Loucy (cell line): ENCODE data around the gene COL5A1.

Experiments used
- H2AFZ ChIP-seq: fragments of 200-600 bp; sonication (generic); 2 replicates; pipeline ENCODE4 v1.6.0; 2016; ENCODE audit warnings: antibody characterized with exemption, mild to moderate bottlenecking, low read length, moderate library complexity
- H3F3A ChIP-seq: fragments of 200-600 bp; 2 replicates; pipeline ENCODE4 v1.6.0; 2016; ENCODE audit warnings: antibody characterized with exemption, low read depth, mild to moderate bottlenecking
- H3K27me3 ChIP-seq: fragments of 200-600 bp; sonication (generic); 2 replicates; pipeline ENCODE4 v1.6.1; 2014; ENCODE audit warnings: low read length, mild to moderate bottlenecking; ENCODE audit not compliant: insufficient read depth, poor library complexity, severe bottlenecking
- H3K36me3 ChIP-seq: fragments of 200-600 bp; sonication (generic); 2 replicates; pipeline ENCODE4 v1.6.1; 2016; ENCODE audit warnings: low read length; ENCODE audit not compliant: insufficient read depth
- H3K4me1 ChIP-seq: fragments of 200-600 bp; sonication (generic); 2 replicates; pipeline ENCODE4 v1.5.1; 2014; ENCODE audit warnings: low read length, mild to moderate bottlenecking; ENCODE audit not compliant: insufficient read depth, poor library complexity, severe bottlenecking
- H3K4me2 ChIP-seq: fragments of 200-600 bp; sonication (generic); 2 replicates; pipeline ENCODE4 v1.6.0; 2014; ENCODE audit warnings: antibody characterized with exemption, low read length, low read depth, mild to moderate bottlenecking; ENCODE audit not compliant: poor library complexity, severe bottlenecking
- H3K4me3 ChIP-seq: fragments of 200-600 bp; sonication (generic); 2 replicates; pipeline ENCODE4 v1.5.1; 2014; ENCODE audit warnings: low read length, mild to moderate bottlenecking, mixed read lengths; ENCODE audit not compliant: poor library complexity, severe bottlenecking
- H3K79me2 ChIP-seq: fragments of 200-600 bp; sonication (generic); 2 replicates; pipeline ENCODE4 v1.6.1; 2014; ENCODE audit warnings: low read length; ENCODE audit not compliant: insufficient read depth
- H3K9ac ChIP-seq: fragments of 200-600 bp; sonication (generic); 2 replicates; pipeline ENCODE4 v1.6.0; 2014; ENCODE audit warnings: mild to moderate bottlenecking, low read depth, low read length, moderate library complexity; ENCODE audit not compliant: poor library complexity, severe bottlenecking
- H3K9me2 ChIP-seq: fragments of 200-600 bp; sonication (generic); replicated peaks from 2 replicates; pipeline ENCODE4 v1.6.1; 2016; ENCODE audit warnings: low read depth, low read length, mixed read lengths
- H3K9me3 ChIP-seq: fragments of 200-600 bp; sonication (generic); 2 replicates; pipeline ENCODE4 v1.6.1; 2014; ENCODE audit warnings: mild to moderate bottlenecking, antibody characterized with exemption, low read length, low read depth; ENCODE audit not compliant: insufficient read depth
- H4K20me1 ChIP-seq: fragments of 200-600 bp; sonication (generic); 2 replicates; pipeline ENCODE4 v1.6.0; 2014; ENCODE audit warnings: antibody characterized with exemption, low read length, mild to moderate bottlenecking; ENCODE audit not compliant: insufficient read depth, poor library complexity, severe bottlenecking
- EZH2phosphoT487 ChIP-seq: fragments of 200-600 bp; IDR thresholded peaks from 2 replicates; pipeline ENCODE4 v1.6.1; 2018; ENCODE audit warnings: antibody characterized with exemption, mild to moderate bottlenecking, moderate library complexity, borderline replicate concordance
- TF ChIP-seq, protein P1 (sequence below): fragments of 200-600 bp; sonication (generic); conservative IDR thresholded peaks from 2 replicates; pipeline ENCODE4 v1.5.1; 2014; ENCODE audit warnings: mild to moderate bottlenecking, antibody characterized with exemption, low read length

COL5A1 gene

DNA sequence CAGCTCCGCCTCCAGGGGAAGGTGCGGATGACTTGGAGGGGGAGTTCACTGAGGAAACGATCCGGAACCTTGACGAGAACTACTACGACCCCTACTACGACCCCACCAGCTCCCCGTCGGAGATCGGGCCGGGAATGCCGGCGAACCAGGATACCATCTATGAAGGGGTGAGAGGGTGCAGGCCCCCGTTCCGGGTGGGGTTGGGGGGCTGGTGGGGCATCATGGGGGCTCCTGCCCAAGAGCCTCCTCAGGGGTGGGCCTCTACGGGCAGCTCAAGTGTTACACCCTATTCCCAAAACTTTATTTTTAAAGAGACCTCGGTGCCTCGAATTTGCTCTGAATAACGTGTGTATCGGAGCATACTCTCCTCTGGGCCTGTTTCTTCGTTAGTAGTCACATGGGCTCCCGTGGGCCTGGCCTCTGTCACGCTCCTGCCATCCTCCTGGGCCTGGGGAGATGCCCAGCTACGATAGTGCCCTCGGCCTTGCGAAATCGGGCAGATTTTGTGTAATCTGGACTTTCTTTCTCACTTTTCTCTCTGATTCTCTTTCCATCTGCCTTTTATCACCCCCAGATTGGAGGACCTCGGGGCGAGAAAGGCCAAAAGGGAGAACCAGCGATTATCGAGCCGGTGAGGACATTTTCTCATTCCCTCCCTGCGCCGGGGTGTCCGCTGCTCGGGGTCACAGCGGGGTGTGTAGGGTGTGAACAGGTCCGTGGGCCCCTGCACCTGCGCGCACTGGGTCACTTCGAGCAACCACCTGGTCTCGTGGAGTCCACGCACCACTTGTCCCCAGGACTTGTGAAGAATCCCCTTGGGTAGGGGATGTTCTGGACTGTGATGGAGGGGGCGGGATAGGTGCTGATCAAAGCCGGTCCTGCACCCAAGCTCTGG lies 90.1 kb downstream of the COL5A1 start:
- Histone ChIP-seq H3K4me3 (no peak overlapping the region), H3K9me2 (no peaks in the 10 kb centered on the region), H3K4me1 (no peaks in the 10 kb centered on the region), H3K36me3 (no peaks in the 10 kb centered on the region), H2AFZ (no peak overlapping the region), H4K20me1 (no peaks in the 10 kb centered on the region), H3K79me2 (no peaks in the 10 kb centered on the region), H3F3A (no peaks in the 10 kb centered on the region), H3K9me3 (no peaks in the 10 kb centered on the region), H3K4me2 (no peak overlapping the region), H3K27me3 (no peaks in the 10 kb centered on the region), H3K9ac (no peak overlapping the region)
- no peak for TF ChIP-seq EZH2phosphoT487
- TF ChIP-seq, protein P1, sequence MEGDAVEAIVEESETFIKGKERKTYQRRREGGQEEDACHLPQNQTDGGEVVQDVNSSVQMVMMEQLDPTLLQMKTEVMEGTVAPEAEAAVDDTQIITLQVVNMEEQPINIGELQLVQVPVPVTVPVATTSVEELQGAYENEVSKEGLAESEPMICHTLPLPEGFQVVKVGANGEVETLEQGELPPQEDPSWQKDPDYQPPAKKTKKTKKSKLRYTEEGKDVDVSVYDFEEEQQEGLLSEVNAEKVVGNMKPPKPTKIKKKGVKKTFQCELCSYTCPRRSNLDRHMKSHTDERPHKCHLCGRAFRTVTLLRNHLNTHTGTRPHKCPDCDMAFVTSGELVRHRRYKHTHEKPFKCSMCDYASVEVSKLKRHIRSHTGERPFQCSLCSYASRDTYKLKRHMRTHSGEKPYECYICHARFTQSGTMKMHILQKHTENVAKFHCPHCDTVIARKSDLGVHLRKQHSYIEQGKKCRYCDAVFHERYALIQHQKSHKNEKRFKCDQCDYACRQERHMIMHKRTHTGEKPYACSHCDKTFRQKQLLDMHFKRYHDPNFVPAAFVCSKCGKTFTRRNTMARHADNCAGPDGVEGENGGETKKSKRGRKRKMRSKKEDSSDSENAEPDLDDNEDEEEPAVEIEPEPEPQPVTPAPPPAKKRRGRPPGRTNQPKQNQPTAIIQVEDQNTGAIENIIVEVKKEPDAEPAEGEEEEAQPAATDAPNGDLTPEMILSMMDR = no peak

DNA sequence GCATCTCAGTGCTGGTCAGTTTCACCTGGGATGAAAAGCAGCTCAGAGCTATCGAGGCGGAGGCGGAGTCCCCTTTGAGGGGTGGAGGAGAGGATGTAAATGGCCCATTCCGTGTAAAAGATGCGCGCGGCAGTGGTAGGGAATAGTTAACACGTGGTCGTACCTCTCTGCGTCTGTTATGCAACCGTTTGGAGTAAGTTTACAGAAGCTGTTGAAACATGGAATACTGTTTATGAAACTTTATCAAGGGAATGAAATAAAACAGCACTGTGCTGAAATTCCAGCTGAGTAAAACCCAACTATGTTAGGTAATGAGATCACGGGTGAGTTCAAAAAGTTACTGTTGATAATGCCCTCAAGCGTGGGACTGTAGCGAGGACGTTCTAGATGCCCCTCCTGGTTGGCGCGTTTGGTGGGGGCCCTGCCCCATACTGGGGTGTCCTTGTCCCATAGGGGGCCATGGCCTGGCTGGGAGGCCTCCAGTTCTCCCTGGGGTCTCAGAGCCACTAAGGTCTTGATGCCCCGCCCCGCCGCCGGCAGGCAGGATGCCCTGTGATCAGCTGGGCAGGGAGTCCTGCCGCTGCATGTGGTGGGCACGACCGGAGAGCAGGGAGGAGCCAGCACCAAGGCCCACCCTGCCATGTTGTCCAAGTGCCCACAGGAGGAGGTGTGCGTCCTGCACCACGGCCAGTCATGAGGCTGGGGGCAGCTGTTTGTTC lies 90.9 kb downstream of the COL5A1 start:
- H3K27me3 ChIP-seq = no peaks in the 10 kb centered on the region
- no peaks in the 10 kb centered on the region for H3K4me1 ChIP-seq
- no peak overlapping the region for H3K4me2 ChIP-seq
- H3K9ac ChIP-seq = no peak overlapping the region
- TF ChIP-seq EZH2phosphoT487 = no peak
- TF ChIP-seq, protein P1 = no peak
- no peaks in the 10 kb centered on the region for H3K9me2 ChIP-seq
- no peak overlapping the region for H2AFZ ChIP-seq
- H3F3A ChIP-seq = no peaks in the 10 kb centered on the region
- H4K20me1 ChIP-seq = no peaks in the 10 kb centered on the region
- no peaks in the 10 kb centered on the region for H3K79me2 ChIP-seq
- H3K36me3 ChIP-seq = no peaks in the 10 kb centered on the region
- H3K9me3 ChIP-seq = no peaks in the 10 kb centered on the region
- no peak overlapping the region for H3K4me3 ChIP-seq

DNA sequence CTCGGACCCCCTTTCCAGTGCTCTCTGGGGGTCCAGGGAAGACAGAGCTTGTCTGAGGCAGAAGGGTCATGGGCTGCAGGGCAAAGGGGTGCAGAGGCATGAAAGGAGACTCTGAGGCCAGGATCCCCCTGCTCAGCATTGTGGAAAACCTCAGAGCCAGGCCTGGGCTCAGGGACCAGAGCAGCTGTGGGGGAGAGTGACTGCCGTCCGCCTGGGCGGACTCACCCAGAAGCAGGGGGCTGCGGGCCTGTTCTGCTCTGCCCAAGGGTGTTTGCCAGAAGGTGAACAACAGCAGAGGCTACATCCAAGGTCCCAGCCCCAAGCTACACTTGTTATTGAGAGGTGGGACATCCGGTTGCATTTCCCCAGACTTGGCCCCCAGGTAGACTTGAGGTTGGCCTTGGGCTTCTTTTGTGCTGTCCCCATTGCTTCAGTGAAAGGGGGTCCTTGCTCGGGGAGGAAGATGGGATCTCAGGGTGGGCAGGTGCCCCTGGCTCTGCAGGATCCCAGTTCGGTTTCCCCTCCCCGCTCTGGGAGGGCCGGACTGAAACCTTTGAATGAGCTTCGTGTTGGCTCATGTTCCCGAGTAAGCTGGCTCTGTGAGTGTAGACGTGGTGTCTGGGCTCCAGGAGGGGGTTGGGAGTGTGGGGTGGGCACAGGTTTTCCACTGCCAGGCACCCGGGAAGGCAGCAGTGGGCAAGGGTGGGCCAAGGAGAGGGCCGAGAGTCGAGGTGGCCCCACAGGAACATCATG lies 92.1 kb downstream of the COL5A1 start:
- Histone ChIP-seq H3F3A (no peaks in the 10 kb centered on the region), H3K4me2 (no peak overlapping the region), H3K79me2 (no peaks in the 10 kb centered on the region), H3K9ac (no peak overlapping the region), H4K20me1 (no peaks in the 10 kb centered on the region), H3K4me1 (no peaks in the 10 kb centered on the region), H3K9me2 (no peaks in the 10 kb centered on the region), H3K27me3 (no peaks in the 10 kb centered on the region), H3K9me3 (no peaks in the 10 kb centered on the region), H3K4me3 (no peak overlapping the region), H2AFZ (no peak overlapping the region), H3K36me3 (no peaks in the 10 kb centered on the region)
- TF ChIP-seq, protein P1 = no peak
- TF ChIP-seq EZH2phosphoT487 = no peak
